GM18499 (cell line): Measurements from ENCODE around the gene TVP23C.
"Not testable (repeated sequence)": the region's sequence is repeated elsewhere in the genome, so short reads cannot be mapped to it uniquely, and the experiment has no call there.

Source experiments
- ATAC-seq: cut with Tn5 transposase; IDR thresholded peaks from one replicate; pipeline ENCODE4 v1.9.1; 2021; ENCODE audit warnings: moderate number of reproducible peaks; ENCODE audit not compliant: insufficient read depth, unreplicated experiment

TVP23C gene

DNA sequence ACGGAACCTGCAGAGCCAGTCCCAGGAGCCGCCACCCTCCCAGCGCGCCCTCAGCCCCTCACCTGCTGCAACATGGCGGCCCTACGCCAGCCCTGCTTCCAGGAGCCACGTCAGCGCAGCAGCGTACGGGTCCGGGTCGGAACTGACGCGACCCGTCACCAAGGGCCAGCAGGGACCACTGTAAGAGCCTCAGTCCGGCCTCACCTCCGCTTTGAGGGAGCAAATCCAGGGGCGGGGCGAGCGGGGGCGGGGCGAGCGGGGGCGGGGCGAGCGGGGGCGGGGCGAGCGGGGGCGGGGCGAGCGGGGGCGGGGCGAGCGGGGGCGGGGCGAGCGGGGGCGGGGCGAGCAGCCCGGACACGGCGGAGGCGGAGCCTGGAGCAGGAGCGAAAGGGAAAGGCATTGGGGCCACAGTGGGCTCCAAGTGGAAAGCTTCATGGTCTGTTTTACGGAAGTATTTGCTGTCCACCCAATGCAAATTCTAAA is at the start of gene TVP23C:
Gene TVP23C, minus strand, starts transcription at position 109 of the 483 bp plus-strand sequence. Its CDS starts 35 bp downstream, at position 74.
- ATAC-seq, result not testable (repeated sequence)

DNA sequence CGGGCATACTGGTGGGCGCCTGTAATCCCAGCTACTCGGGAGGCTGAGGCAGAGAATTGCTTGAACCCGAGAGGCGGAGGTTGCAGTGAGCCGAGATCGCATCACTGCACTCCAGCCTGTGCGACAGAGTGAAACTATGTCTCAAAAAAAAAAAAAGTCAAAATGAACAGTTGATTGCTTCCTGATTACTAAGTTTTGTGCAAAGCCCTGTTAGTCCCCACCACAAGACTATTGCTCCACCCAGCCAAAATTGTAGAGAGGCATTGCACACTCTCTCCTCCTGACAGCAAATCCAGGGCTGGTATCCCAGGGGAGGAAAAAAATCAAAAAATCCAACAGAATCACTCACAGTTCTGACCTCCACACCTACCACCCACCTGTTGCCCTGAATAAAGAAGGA is 29.7 kb upstream of the TVP23C start:
- ATAC-seq, result not testable (repeated sequence)

GRCh38 chr17:15591986-15592385 is 28.7 kb upstream of the TVP23C start:
- ATAC-seq, result not testable (repeated sequence)

GRCh38 chr17:15590844-15591243 is 27.6 kb upstream of the TVP23C start:
- not testable (repeated sequence) for ATAC-seq

- ATAC-seq, result not testable (repeated sequence)
Observed at GRCh38 chr17:15589544-15590536, 26.6 kb upstream of the TVP23C start.

DNA sequence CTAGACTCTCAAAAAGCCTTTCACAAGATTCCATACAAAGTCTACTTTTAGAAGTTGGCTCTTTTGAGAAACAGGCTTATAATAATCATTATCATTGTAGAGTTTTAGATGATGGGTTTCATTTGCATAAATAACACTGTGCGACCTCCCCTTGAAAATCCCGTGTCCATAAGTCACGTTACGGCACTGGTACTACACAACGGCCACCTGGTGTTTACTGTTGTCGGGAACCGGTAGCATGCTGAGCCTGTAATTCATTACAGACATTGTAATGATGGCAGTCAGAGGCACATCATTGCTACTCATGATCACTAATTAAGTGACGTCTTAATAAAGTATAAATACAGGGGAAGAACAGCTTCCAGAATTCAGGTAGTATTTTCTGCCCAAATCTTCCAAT is 24.7 kb upstream of the TVP23C start:
- not testable (repeated sequence) for ATAC-seq

DNA sequence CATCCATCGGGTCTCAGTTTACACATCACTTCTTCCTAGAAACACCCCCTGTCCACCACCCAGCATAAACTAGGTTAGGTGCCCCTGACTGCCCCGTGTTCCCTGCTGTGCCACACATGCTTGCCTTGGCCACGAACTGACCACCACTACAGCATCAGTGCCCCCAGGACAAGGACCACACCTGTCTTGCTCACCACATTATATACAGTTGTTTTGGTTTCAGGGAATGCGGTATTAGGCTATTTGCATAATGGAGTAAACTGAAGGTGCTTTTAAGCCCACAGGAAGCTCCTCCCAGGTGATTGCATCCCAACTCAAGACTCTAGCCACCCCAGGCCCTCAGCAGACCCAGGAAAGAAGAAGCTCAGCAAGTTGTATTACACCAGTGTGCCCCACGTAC is 20.0 kb upstream of the TVP23C start:
- ATAC-seq, result not testable (repeated sequence)

DNA sequence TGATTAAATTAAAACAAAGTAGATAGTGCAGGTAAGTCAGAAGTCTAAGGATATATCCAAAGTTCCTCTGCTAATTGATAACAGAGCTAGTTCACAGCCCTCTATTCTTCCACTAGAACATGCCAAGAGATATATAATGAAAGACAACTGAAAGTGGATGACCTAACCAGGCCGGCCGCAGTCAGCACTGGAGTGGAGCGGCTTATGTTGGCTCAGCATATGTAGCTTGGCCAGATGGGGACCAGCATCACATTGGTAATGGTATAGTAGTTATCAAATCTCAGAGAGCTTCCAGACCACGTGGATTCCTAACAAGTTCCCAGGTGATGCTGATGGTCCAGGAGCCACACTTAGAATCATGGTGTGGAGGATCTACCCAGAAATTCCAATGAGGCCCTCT is 18.2 kb upstream of the TVP23C start:
- not testable (repeated sequence) for ATAC-seq

GRCh38 chr17:15576848-15577247 is 13.6 kb upstream of the TVP23C start:
- not testable (repeated sequence) for ATAC-seq

GRCh38 chr17:15574660-15575059 is 11.4 kb upstream of the TVP23C start:
- not testable (repeated sequence) for ATAC-seq

DNA sequence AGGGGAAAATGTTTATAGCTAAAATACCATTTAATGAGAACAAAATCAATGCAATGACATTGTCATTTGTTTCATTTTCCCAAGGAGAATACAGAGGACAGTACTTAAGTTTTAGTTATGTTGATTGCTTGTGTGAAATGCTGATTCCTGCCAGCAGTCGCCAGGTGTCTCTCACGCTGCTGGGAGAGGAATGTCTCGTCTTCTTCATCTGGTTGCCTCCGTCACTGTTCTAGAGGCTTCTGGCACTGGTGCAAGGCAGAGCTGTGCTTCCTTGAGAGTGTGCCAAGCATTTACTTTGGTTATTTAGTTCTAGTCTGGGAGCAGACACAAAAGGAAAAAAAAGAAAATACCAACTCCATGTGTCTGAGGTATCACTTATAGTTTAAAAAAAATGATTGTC is 10.6 kb upstream of the TVP23C start:
- not testable (repeated sequence) for ATAC-seq

DNA sequence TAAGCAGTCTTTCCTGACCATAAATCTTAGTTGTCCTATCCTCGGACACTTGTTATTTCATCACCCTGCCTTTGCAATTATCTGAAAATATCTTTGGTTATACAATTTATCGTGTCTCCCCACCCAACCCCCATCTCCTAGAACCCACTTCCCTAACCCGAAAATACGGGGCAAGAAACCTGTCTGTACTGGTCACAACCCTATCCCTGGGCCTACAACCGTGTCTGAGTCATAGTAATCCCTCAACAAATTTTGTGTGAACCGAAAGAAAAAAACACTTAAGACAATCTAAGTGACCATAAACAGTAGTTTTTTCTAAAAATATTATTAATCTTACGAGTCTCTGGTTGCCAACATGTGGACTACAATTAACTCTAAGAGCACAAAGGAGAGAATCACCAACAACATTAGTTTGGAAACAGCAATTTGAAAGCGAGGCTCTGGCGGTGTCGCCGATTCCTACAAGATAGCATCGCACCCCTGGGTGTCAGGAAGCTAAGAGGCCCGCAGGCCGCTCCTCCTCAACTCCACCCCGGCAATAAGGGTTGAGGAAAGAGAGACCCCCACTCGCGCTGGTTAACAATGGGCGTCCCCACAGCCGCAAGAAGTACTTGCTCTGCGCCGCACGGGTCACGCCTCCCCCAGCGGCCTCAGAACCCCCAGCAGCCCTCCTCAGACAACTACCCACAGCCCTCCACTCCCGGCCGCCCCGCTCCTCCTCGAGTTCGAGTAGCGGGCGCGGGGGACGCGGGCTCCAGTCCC is 489 bp downstream of the TVP23C start:
- ATAC-seq, result not testable (repeated sequence)

DNA sequence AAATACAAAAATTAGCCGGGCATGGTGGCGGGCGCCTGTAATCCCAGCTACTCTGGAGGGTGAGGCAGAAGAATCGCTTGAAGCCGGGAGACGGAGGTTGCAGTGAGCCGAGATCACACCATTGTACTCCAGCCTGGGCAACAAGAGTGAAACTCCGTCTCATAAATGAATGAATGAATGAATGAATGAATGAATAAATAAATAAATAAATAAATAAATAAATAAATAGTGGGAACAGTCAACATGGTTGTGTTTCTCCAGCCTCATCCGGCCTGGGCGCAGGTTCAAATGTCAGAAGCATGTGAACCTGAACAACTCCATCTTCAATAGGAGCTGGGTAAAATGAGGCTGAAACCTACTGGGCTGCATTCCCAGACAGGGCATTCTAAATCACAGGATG is 1.8 kb downstream of the TVP23C start:
- ATAC-seq, result not testable (repeated sequence)

DNA sequence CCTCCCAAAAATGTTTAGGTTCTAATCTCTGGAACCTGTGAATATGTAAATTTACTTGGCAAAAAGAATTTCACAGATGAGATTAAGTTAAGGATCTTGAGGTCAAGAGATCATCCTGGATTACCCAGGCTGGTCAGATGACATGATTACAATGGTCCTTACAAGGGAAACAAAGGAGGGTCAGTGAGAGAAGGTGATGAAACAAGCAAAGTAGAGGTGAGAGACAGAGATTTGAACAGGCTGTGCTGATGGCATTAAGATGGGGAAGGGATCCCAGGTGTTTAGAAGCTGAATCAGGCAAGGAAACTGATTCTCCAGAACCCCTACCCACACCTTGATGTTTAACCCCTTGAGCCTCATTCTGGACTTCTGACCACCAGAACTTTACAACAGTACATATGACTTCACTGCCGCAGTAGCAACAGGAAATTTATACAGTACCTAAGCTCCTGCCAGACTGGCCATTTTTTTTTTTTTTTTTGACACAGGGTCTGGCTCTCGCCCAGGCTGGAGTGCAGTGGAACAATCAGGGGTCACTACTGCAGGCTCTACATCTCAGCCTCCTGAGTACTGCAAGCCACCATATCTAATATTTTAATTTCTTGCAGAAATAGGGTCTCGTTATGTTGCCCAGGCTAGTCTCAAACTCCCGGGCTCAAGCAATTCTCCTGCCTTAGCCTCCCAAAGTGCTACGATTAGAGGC is 4.7 kb downstream of the TVP23C start:
- not testable (repeated sequence) for ATAC-seq

DNA sequence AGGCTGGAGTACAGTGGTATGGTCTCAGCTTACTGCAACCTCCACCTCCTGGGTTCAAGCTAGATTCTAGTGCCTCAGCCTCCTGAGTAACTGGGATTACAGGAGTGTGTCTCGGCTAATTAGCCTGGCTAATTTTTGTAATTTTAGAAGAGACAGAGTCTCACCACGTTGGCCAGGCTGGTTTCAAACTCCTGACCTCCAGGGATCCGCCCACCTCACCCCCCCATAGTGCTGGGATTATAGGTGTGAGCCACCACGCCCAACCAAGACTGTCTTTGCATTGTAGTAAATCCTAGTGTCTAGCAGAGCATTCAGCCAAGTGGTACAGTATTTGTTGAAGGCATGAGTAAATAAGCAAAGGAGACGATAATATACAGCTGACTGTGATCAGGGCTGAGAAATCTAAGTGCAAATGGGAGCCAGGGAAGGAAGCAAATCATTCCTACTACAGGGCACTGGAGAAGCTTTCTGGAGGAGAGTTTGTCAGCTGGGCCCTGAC is 5.9 kb downstream of the TVP23C start:
- not testable (repeated sequence) for ATAC-seq

DNA sequence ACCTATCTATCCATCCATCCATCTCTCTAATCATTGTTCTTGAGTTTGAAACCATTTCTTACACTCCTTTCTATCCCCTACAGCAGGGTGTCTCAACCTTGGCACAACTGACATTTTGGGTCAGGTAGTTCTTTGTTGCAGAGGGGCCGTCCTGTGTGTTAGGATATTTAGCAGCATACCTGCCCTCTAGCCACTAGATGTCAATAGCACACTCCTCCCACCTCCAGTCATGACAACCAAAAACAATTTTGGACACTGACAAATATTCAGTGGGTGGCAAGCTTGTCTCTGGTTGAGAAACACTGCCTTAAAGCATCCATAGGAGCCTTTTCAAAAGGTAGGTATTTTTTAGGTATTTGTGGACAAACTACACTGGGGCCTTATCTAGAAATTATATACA is 10.4 kb downstream of the TVP23C start:
- not testable (repeated sequence) for ATAC-seq

GRCh38 chr17:15549552-15549951 is 13.7 kb downstream of the TVP23C start:
- not testable (repeated sequence) for ATAC-seq

- not testable (repeated sequence) for ATAC-seq
Observed at GRCh38 chr17:15546604-15547003, 16.7 kb downstream of the TVP23C start.

DNA sequence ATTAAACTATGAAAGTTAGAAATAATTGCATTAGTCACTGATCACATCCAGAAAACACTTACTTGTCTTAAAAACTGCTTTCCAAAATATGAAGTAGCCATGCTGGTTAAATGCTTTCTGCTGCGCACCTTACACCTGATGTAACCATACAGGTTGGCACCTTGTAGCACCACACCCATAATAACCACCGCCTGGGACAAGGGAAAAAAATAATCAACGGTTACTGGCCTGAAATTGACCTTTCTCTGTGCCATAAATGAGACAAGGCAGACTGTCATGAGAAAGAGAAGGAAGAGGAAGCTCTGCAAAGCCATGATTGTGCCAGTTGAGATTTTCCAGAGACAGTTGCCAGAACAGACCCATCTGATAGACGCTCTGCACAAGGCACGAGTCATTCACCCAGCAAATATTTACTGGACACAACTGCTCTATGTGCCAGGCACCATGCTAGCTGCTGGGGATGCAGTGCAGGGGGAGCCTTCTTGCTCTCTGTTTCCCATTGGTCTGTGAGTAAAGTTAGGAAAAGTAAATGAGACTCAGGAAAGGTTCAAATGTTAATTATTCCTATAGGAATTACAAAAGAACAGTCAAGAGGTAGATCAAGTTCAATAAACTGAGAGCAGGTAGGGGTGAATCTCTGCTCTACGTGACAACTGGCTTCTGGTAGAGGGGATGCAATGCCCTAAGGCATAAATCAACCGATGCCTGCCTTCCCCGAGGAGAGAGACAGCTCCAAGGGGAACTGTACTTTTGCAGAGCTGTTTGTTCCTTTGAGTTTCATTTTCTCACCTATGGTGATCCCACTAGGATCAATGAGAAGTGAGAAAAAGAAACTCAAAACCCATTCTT is 22.7 kb downstream of the TVP23C start:
- ATAC-seq, result not testable (repeated sequence)
